GM13977 (cell line): Measurements from ENCODE around the gene PKNOX2.

Source experiments
- DNase-seq: peaks from one replicate; pipeline ENCODE4 v3.0.0; 2012; ENCODE audit warnings: low spot score
- CTCF ChIP-seq: IDR thresholded peaks from 2 replicates; pipeline ENCODE4 v1.5.1; 2012; ENCODE audit warnings: mild to moderate bottlenecking, control low read depth; ENCODE audit not compliant: insufficient read depth; ENCODE audit errors: extremely low read depth, missing control alignments
- in situ Hi-C: fragments of 300-500 bp; cut with MboI; formaldehyde crosslinking; loops from one replicate; pipeline ENCODE4 v1.12.0; 2022; ENCODE audit warnings: low sequenced_read_pairs, low pct_unique_long_range_greater_than_20kb, mixed read lengths, inconsistent platforms; ENCODE audit not compliant: unreplicated experiment

The PKNOX2 gene

DNA sequence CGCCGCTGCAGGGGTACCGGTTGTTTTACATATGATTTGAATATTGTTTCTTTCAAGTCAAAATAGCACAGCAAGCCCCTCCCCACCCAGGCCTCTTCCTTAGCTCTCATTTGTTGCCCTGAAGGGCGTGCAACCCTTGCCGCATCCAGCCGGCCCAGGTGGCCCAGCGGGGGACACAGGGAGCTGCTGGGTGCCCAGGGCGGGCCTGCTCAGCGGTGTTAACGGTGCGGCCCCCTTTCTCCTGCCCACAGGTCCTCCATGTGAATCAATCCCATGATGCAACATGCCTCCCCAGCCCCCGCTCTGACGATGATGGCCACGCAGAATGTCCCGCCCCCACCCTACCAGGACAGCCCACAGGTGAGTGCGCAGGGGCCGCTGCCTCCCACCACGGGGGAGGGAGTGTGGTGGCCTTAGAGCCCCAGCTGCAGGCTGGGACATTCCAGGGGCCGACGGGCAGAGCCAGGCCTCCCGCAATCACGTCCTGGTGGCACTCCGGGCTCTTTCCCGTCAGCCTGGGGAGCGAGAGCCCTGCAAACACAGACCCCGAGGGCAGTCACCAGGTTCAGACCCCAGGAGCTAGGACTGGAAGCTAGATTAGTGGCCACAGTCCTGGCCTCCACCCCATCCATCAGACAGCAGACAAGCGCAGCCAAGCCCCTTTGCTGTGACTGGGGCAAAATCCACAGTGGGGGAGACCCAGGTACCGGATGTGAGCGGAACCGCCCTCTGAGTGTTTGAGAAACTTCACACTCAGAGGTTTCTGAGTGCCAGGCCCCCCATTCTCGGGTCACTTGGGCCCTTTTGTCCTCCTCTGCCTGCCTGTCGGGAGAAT, 186.7 kb downstream of the PKNOX2 start:
- in situ Hi-C loops = no loop called here
- no peak for DNase-seq
- no peak for TF ChIP-seq CTCF

DNA sequence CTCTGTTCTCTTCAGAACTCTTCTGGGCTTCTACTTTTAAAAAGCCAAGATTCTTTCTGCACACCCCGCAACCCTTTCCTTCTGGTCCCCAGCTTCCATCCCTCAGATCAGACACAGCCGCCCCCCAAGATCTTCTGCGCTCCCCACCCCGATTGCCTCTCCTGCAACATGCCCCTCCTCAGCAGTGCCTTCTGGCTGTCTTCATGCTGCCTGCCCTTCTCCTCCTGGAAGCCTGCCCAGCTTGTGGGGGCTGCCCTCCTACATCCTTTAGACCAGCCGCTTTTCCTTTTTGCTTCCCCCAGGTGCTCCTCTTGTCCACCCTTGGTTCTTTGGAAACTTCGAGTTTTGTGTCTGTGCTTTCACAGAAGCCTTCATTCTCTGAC, 187.3 kb downstream of the PKNOX2 start:
- in situ Hi-C loops = no loop called here

DNA sequence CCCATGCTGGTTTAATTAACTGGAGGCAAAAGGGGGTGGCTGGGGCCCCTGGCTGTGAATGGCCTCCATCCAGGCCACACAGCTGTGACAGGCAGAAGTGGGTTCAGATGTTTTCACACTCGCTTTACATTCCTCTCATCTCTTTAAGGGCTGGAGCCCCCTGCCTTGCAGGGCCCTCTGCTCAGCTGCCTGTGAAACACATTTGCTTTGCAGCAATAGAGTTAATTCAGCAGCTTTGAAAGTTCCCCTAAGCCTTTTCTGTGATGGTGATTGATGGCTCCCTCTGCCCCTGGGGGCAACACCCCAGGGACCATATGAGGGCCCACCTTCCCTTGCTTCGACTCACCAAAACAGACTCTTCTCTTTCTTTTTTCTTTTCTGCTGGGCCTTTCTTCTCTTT, 192.2 kb downstream of the PKNOX2 start:
- in situ Hi-C loops = no loop called here
- no peak for DNase-seq
- TF ChIP-seq CTCF = no peak

More for the DNA sequence above, 187.3 kb downstream of the PKNOX2 start:
- TF ChIP-seq CTCF = no peak
- DNase-seq = no peak

GRCh38 chr11:125357551-125357950, 193.0 kb downstream of the PKNOX2 start:
- in situ Hi-C loops = no loop called here
- TF ChIP-seq CTCF = no peak

GRCh38 chr11:125358254-125358840, 193.8 kb downstream of the PKNOX2 start:
- no peak for DNase-seq
- TF ChIP-seq CTCF = no peak
- in situ Hi-C loops = no loop called here

More at GRCh38 chr11:125357551-125357950, 193.0 kb downstream of the PKNOX2 start:
- no peak for DNase-seq

DNA sequence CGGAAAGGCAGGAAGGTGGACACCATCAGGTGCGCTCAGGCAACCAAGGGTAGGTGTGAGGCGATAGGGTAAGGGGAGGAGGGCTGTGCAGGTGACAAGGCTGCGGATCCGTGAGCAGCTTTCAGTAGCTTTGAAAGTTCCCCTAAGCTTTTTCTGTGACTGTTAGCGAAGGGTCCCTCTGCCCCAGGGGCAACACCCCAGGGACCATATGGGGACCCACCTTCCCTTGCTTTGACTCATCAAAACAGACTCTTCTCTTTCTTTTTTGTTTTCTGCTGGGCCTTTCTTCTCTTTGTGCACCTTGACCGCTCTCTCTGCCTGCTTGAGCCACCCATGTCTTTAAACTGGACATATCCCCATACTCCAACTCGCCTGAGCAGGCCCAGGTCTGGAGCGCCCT, 194.6 kb downstream of the PKNOX2 start:
- no peak for DNase-seq
- no peak for TF ChIP-seq CTCF
- in situ Hi-C loops = no loop called here
